ENCODE data around the gene ZNF618.

ZNF618 gene

GRCh38 chr9:114001794-114002261 is 125.7 kb downstream of the ZNF618 start:
- no peak for DNase-seq (ENCODE audit: low read depth in 2 of 2)

- DNase-seq (ENCODE audit: low read depth in 2 of 2), result no peak
These were observed 126.3 kb downstream of the ZNF618 start for GRCh38 chr9:114002271-114002985.

- DNase-seq (ENCODE audit: low read depth in 2 of 2), result no peak
These were observed 126.9 kb downstream of the ZNF618 start for GRCh38 chr9:114002986-114003350.

- DNase-seq (ENCODE audit: low read depth in 2 of 2), result no peak
These were observed 127.2 kb downstream of the ZNF618 start for GRCh38 chr9:114003351-114003750.

- no peak for DNase-seq (ENCODE audit: low read depth in 2 of 2)
These were observed 127.6 kb downstream of the ZNF618 start for GRCh38 chr9:114003758-114004157.

- no peak for DNase-seq (ENCODE audit: low read depth in 2 of 2)
These were observed 128.2 kb downstream of the ZNF618 start for GRCh38 chr9:114004221-114004716.

- no peak for DNase-seq (ENCODE audit: low read depth in 2 of 2)
These were observed 129.5 kb downstream of the ZNF618 start for GRCh38 chr9:114005371-114006154.

- no peak for DNase-seq (ENCODE audit: low read depth in 2 of 2)
These were observed 130.0 kb downstream of the ZNF618 start for GRCh38 chr9:114006155-114006550.

- no peak for DNase-seq (ENCODE audit: low read depth in 2 of 2)
These were observed 131.0 kb downstream of the ZNF618 start for GRCh38 chr9:114006931-114007691.

- DNase-seq (ENCODE audit: low read depth in 2 of 2), result no peak
These were observed 132.0 kb downstream of the ZNF618 start for GRCh38 chr9:114007991-114008666.

GRCh38 chr9:114008667-114009410 is 132.7 kb downstream of the ZNF618 start:
- no peak for DNase-seq (ENCODE audit: low read depth in 2 of 2)

- no peak for DNase-seq (ENCODE audit: low read depth in 2 of 2)
These were observed 135.2 kb downstream of the ZNF618 start for GRCh38 chr9:114011313-114011712.

GRCh38 chr9:114012126-114012525 is 136.0 kb downstream of the ZNF618 start:
- DNase-seq (ENCODE audit: low read depth in 2 of 2), result no peak

- no peak for DNase-seq (ENCODE audit: low read depth in 2 of 2)
These were observed 137.9 kb downstream of the ZNF618 start for GRCh38 chr9:114014044-114014443.

GRCh38 chr9:114015607-114016006 is 139.5 kb downstream of the ZNF618 start:
- DNase-seq (ENCODE audit: low read depth in 2 of 2), result no peak

GRCh38 chr9:114016101-114016500 is 140.0 kb downstream of the ZNF618 start:
- no peak for DNase-seq (ENCODE audit: low read depth in 2 of 2)

GRCh38 chr9:114016629-114017423 is 140.7 kb downstream of the ZNF618 start:
- DNase-seq (ENCODE audit: low read depth in 2 of 2), result no peak

- no peak for DNase-seq (ENCODE audit: low read depth in 2 of 2)
These were observed 141.9 kb downstream of the ZNF618 start for GRCh38 chr9:114017741-114018715.

GRCh38 chr9:114021578-114021977 is 145.5 kb downstream of the ZNF618 start:
- DNase-seq (ENCODE audit: low read depth in 2 of 2), result no peak

Data from stimulated activated CD4-positive, alpha-beta T cell treated with anti-CD3 and anti-CD28 coated beads, Interleukin-4, amount 100 ng/mL, for 48 hours (primary cell).